ENCODE results near the gene TUT1.
"Not testable (repeated sequence)": the region's sequence is repeated elsewhere in the genome, so short reads cannot be mapped to it uniquely, and the experiment has no call there.

The TUT1 gene, protein sequence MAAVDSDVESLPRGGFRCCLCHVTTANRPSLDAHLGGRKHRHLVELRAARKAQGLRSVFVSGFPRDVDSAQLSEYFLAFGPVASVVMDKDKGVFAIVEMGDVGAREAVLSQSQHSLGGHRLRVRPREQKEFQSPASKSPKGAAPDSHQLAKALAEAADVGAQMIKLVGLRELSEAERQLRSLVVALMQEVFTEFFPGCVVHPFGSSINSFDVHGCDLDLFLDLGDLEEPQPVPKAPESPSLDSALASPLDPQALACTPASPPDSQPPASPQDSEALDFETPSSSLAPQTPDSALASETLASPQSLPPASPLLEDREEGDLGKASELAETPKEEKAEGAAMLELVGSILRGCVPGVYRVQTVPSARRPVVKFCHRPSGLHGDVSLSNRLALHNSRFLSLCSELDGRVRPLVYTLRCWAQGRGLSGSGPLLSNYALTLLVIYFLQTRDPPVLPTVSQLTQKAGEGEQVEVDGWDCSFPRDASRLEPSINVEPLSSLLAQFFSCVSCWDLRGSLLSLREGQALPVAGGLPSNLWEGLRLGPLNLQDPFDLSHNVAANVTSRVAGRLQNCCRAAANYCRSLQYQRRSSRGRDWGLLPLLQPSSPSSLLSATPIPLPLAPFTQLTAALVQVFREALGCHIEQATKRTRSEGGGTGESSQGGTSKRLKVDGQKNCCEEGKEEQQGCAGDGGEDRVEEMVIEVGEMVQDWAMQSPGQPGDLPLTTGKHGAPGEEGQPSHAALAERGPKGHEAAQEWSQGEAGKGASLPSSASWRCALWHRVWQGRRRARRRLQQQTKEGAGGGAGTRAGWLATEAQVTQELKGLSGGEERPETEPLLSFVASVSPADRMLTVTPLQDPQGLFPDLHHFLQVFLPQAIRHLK

GRCh38 chr11:62591448-62592145 lies at the start of gene TUT1:
Gene TUT1, minus strand, starts transcription at chr11:62591523. Its CDS starts 38 bp downstream, at chr11:62591485.
- peak within 1 kb of the TSS; percentile 100 for H3K4me3 Mint-ChIP-seq
- DNase-seq (ENCODE audit: low spot score): peak; percentile 97
- peak within 1 kb of the TSS; percentile 96 for H3K27ac Mint-ChIP-seq
- peaks cover 50% of the 10 kb centered on the region for H3K36me3 Mint-ChIP-seq (ENCODE audit: low read depth)
- H3K27me3 Mint-ChIP-seq (ENCODE audit: low read depth): no peaks in the 10 kb centered on the region
- peaks cover 31% of the 10 kb centered on the region for H3K4me1 Mint-ChIP-seq (ENCODE audit: low read depth)
- H3K9me3 Mint-ChIP-seq: no peaks in the 10 kb centered on the region

DNA sequence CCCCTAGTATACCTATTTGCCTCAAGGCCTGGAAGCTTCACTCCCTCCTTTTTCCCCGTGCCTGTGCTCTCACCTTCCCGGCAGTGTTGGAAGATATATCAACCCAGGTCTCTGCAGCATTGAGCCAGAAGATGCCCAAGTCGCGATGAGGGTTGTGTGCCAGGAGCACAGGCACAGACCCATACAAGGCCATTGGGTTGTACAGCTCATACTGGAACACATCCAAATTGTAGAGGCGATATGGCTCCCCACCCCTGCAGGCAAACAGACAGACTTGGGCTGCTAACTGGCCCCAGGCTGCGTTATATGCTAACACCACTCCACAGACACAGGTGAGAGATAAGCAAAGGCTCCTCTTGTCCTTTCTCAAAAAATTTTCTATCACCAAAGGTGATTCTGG lies 41.2 kb upstream of the TUT1 start:
- peaks cover 16% of the 10 kb centered on the region for H3K4me1 Mint-ChIP-seq (ENCODE audit: low read depth)

GRCh38 chr11:62627713-62628112 lies 36.4 kb upstream of the TUT1 start:
- Mint-ChIP-seq H3K27me3 (ENCODE audit: low read depth) (no peaks in the 10 kb centered on the region), H3K27ac (peak overlapping the region; percentile 62), H3K4me1 (ENCODE audit: low read depth) (peaks cover 4% of the 10 kb centered on the region), H3K36me3 (ENCODE audit: low read depth) (peaks cover 72% of the 10 kb centered on the region), H3K4me3 (no peak overlapping the region), H3K9me3 (no peaks in the 10 kb centered on the region)
- no peak for DNase-seq (ENCODE audit: low spot score)

More for the DNA sequence above, 41.2 kb upstream of the TUT1 start:
- Mint-ChIP-seq H3K27me3 (ENCODE audit: low read depth) (no peaks in the 10 kb centered on the region), H3K36me3 (ENCODE audit: low read depth) (peaks cover 76% of the 10 kb centered on the region), H3K9me3 (no peaks in the 10 kb centered on the region), H3K27ac (no peak overlapping the region), H3K4me3 (no peak overlapping the region)
- no peak for DNase-seq (ENCODE audit: low spot score)

DNA sequence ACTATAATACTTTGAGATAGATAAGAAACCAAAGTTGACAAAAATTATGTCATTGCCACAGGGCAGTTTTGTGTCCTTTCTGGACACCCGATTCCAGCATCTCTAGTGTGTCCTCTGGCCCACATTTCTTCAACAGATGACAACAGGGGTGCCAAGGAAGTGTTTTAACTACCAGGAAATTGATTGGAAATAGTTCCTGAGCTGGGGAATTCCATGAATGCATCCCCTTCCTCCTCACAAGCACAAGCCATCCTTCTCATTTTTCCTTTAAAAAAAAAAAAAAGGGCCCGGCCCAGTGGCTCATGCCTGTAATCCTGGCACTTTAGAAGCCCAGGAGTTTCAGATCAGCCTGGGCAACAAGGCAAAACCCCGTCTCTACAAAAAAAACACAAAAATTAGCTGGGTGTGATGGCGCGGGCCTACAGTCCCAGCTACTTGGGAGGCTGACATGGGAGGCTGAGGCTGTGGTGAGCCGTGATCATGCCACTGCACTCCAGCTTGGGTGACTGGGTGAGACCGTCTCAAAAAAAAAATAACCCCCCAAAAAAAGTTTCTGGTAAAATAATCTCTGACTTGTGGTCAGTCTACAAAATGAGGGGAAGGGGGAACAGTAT lies 31.3 kb upstream of the TUT1 start:
- DNase-seq (ENCODE audit: low spot score): no peak
- H3K27ac Mint-ChIP-seq: peak overlapping the region; percentile 97
- H3K4me1 Mint-ChIP-seq (ENCODE audit: low read depth): peaks cover 19% of the 10 kb centered on the region
- peaks cover 46% of the 10 kb centered on the region for H3K36me3 Mint-ChIP-seq (ENCODE audit: low read depth)
- no peaks in the 10 kb centered on the region for H3K9me3 Mint-ChIP-seq
- no peaks in the 10 kb centered on the region for H3K27me3 Mint-ChIP-seq (ENCODE audit: low read depth)
- H3K4me3 Mint-ChIP-seq: peak overlapping the region; percentile 85

- no peaks in the 10 kb centered on the region for H3K27me3 Mint-ChIP-seq (ENCODE audit: low read depth)
- H3K36me3 Mint-ChIP-seq (ENCODE audit: low read depth): peaks cover 43% of the 10 kb centered on the region
- peak within 1 kb of the TSS; percentile 85 for H3K4me3 Mint-ChIP-seq
- peak; percentile 97 for DNase-seq (ENCODE audit: low spot score)
- H3K9me3 Mint-ChIP-seq: no peaks in the 10 kb centered on the region
- peaks cover 19% of the 10 kb centered on the region for H3K4me1 Mint-ChIP-seq (ENCODE audit: low read depth)
- H3K27ac Mint-ChIP-seq: peak within 1 kb of the TSS; percentile 97
Observed at GRCh38 chr11:62621567-62622470, 30.5 kb upstream of the TUT1 start, which contains the start of gene B3GAT3. Gene B3GAT3, minus strand, starts transcription at chr11:62621986. Its CDS starts 39 bp downstream, at chr11:62621947.

DNA sequence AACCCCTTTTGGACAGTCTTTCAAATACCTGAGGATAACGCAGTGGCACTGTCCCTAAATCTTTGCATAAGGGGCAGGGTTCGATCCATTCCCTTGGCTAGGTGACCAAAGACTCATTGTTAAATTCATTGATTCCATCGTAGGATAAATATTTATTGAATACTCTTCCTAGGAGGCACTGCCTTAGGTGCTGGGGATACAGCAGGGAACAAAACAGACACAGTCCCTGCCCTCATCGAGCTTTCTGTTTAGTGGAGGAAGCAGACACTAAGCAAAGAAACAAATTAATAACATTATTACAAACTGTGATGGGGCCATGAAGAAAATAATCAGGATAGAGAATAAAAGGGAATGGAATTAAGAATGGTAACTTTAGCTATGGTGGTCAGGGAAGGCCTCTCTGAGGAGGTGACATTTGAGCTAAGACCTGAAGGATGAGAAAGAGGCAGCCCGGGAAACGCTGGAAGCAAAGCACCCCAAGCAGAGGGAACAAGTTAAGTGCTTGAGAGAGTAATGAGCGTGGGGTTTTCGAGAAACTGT lies 29.8 kb upstream of the TUT1 start:
- H3K36me3 Mint-ChIP-seq (ENCODE audit: low read depth): peaks cover 40% of the 10 kb centered on the region
- peaks cover 19% of the 10 kb centered on the region for H3K4me1 Mint-ChIP-seq (ENCODE audit: low read depth)
- no peaks in the 10 kb centered on the region for H3K27me3 Mint-ChIP-seq (ENCODE audit: low read depth)
- H3K4me3 Mint-ChIP-seq: peak overlapping the region; percentile 85
- no peak for DNase-seq (ENCODE audit: low spot score)
- H3K9me3 Mint-ChIP-seq: no peaks in the 10 kb centered on the region
- peak overlapping the region; percentile 89 for H3K27ac Mint-ChIP-seq

GRCh38 chr11:62616957-62617356 lies 25.6 kb upstream of the TUT1 start:
- not testable (repeated sequence) for H3K4me3 Mint-ChIP-seq; DNase-seq (ENCODE audit: low spot score); H3K27me3 Mint-ChIP-seq (ENCODE audit: low read depth); H3K9me3 Mint-ChIP-seq; H3K27ac Mint-ChIP-seq
- peaks cover 23% of the 10 kb centered on the region for H3K4me1 Mint-ChIP-seq (ENCODE audit: low read depth)
- peaks cover 29% of the 10 kb centered on the region for H3K36me3 Mint-ChIP-seq (ENCODE audit: low read depth)

- Mint-ChIP-seq H3K36me3 (ENCODE audit: low read depth) (peaks cover 22% of the 10 kb centered on the region), H3K27ac (no peak overlapping the region), H3K9me3 (no peaks in the 10 kb centered on the region), H3K4me3 (no peak overlapping the region), H3K27me3 (ENCODE audit: low read depth) (no peaks in the 10 kb centered on the region), H3K4me1 (ENCODE audit: low read depth) (peaks cover 25% of the 10 kb centered on the region)
- DNase-seq (ENCODE audit: low spot score): no peak
Observed at GRCh38 chr11:62615521-62615920, 24.2 kb upstream of the TUT1 start.

DNA sequence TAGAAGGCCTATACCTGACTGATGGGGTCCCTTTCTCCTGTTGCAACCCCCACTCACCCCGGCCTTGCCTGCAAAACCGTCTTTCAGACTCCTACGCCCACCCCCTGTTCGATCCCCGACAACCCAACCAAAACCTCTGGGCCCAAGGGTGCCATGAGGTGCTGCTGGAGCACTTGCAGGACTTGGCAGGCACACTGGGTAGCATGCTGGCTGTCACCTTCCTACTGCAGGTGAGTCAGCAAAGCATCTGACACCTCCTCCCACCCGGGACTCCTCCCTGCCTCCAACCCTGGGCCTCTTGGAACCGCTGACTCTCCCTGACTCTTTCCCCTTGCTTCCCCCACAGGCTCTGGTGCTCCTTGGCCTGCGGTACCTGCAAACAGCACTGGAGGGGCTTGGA lies 23.0 kb upstream of the TUT1 start:
- H3K9me3 Mint-ChIP-seq: no peaks in the 10 kb centered on the region
- H3K4me1 Mint-ChIP-seq (ENCODE audit: low read depth): peaks cover 26% of the 10 kb centered on the region
- peak overlapping the region; percentile 76 for H3K27ac Mint-ChIP-seq
- no peak overlapping the region for H3K4me3 Mint-ChIP-seq
- peaks cover 30% of the 10 kb centered on the region for H3K36me3 Mint-ChIP-seq (ENCODE audit: low read depth)
- H3K27me3 Mint-ChIP-seq (ENCODE audit: low read depth): no peaks in the 10 kb centered on the region
- DNase-seq (ENCODE audit: low spot score): no peak

DNA sequence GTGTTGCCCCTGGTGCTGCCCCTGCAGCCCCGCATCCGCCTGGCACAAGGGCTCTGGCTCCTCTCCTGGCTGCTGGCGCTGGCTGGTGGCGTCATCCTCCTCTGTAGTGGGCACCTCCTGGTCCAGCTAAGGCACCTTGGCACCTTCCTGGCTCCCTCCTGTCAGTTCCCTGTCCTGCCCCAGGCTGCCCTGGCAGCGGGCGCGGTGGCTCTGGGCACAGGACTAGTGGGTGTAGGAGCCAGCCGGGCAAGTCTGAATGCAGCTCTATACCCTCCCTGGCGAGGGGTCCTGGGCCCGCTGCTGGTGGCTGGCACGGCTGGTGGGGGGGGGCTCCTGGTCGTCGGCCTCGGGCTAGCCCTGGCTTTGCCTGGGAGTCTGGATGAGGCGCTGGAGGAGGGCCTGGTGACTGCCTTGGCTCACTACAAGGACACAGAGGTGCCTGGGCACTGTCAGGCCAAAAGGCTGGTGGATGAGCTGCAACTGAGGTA lies 22.0 kb upstream of the TUT1 start:
- Mint-ChIP-seq H3K4me3 (no peak overlapping the region), H3K27ac (peak overlapping the region; percentile 82)

DNA sequence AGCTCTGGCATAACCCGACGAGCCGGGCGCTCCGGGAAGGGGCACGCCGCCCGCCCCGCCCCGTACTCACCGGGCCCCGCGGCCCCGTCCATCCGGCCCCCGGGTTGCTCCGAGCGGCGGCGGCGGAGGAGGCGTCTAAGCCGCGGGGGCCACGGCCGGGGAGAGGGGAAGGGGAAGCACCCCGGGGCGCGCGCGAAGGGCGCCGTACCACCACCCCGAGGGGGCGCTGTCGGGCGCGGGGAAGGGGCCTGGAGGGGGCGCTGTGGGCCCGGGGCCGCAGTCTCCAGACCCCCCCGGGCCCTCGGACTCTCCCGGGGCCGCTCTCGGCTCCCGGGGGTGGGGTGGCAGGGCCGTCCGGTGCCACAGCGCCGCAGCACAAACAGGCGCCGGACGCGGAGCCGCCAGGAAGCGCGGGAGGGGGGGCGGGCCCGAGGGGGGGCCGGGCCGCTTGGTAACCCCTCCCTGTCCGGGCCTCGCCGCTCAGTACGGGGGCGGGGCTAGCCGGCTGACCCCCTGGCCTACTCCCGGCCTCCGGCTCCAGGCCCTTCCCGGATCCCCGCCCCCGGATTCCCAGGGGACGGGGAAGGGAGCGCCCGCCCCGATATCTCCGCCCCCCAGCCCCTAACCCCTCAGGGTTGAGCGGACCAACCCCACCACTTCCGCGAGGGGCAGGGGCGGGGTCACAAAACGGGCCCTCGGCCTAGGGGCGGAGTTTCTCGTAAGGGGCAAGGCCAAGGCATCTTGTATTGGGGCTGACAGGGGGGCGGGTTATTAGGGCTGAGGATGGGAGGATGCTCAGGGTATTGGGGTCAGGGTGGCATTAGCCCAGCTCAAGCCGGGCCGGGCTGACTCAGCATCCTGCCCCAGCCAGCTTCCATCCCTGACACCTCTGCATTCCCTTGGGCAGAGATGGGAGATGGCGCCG lies 21.3 kb upstream of the TUT1 start, which contains the start of the genes EML3 and ROM1:
Gene EML3 (minus strand): TSS at position 410 of the 925 bp plus-strand sequence. CDS start 318 bp downstream, at position 92.
Gene ROM1 (plus strand): TSS at position 892 of the 925 bp plus-strand sequence. CDS start 25 bp downstream, at position 917.
- peak within 1 kb of the TSS; percentile 88 for H3K27ac Mint-ChIP-seq
- H3K9me3 Mint-ChIP-seq: no peaks in the 10 kb centered on the region
- H3K4me1 Mint-ChIP-seq (ENCODE audit: low read depth): peaks cover 31% of the 10 kb centered on the region
- H3K4me3 Mint-ChIP-seq: peak within 1 kb of the TSS; percentile 88
- DNase-seq (ENCODE audit: low spot score): peak; percentile 86
- peaks cover 35% of the 10 kb centered on the region for H3K36me3 Mint-ChIP-seq (ENCODE audit: low read depth)
- H3K27me3 Mint-ChIP-seq (ENCODE audit: low read depth): no peaks in the 10 kb centered on the region

More for the DNA sequence above, 22.0 kb upstream of the TUT1 start:
- H3K36me3 Mint-ChIP-seq (ENCODE audit: low read depth): peaks cover 32% of the 10 kb centered on the region
- DNase-seq (ENCODE audit: low spot score): no peak
- no peaks in the 10 kb centered on the region for H3K27me3 Mint-ChIP-seq (ENCODE audit: low read depth)
- peaks cover 27% of the 10 kb centered on the region for H3K4me1 Mint-ChIP-seq (ENCODE audit: low read depth)
- H3K9me3 Mint-ChIP-seq: no peaks in the 10 kb centered on the region

Data from T-helper 2 cell treated with Interferon-gamma antibody and Interleukin-4, amounts not matched to agents 5 μg/mL and 100 μg/mL, for 36 hours (primary cell).